IMR-90 (cell line): ENCODE data around the gene TTC19. TPM values are rescaled to one million over a fixed set of nuclear protein-coding genes. Genes with fewer than 3 reads are reported as not detected.

Experiments
- ATAC-seq: fragments of 200-7000 bp; cut with Tn5 transposase; 2 replicates; pipeline ENCODE4 v1.9.1; 2020; ENCODE audit warnings: low read depth, mild to moderate bottlenecking, moderate library complexity
- BruUV-seq: library from RNA; stranded (reverse); fragments of 400-500 nt; replicated peaks from 2 replicates; lab custom pipeline; 2021; lab: Mats Ljungman, UMichigan
- CTCF ChIA-PET: fragments of 300-600 bp; formaldehyde crosslinking; extraction: SDS; loops from one replicate; lab custom pipeline; 2021; ENCODE audit warnings: antibody characterized with exemption; lab: Yijun Ruan, JAX
- POLR2A ChIA-PET: fragments of 300-600 bp; sonication (Branson Sonifier 250); formaldehyde crosslinking; loops from one replicate; lab custom pipeline; 2022; ENCODE audit warnings: antibody characterized with exemption; ENCODE audit not compliant: unreplicated experiment; lab: Charles Lee
- DNase-seq: peaks from one replicate; pipeline ENCODE4 v3.0.0; 2013
- H2AFZ ChIP-seq: replicated peaks from 2 replicates; pipeline ENCODE3; 2013; ENCODE audit warnings: low read length, mild to moderate bottlenecking; ENCODE audit not compliant: poor library complexity
- H2AK5ac ChIP-seq: 2 replicates; pipeline ENCODE4 v1.6.1; 2013; ENCODE audit warnings: low read depth, low read length, inconsistent platforms
- H2AK9ac ChIP-seq: replicated peaks from 2 replicates; pipeline ENCODE3; 2013; ENCODE audit warnings: mild to moderate bottlenecking, low read depth, low read length, moderate library complexity; ENCODE audit not compliant: poor library complexity
- H2BK120ac ChIP-seq: 2 replicates; pipeline ENCODE4 v1.6.1; 2013; ENCODE audit warnings: low read depth, low read length, inconsistent platforms
- H2BK15ac ChIP-seq: 3 replicates; pipeline ENCODE4 v1.6.1; 2013; ENCODE audit warnings: low read depth, low read length, inconsistent platforms
- H2BK20ac ChIP-seq: 2 replicates; pipeline ENCODE4 v1.6.1; 2013; ENCODE audit warnings: low read depth, mild to moderate bottlenecking, inconsistent platforms, low read length, moderate library complexity
- H2BK5ac ChIP-seq: 2 replicates; pipeline ENCODE4 v1.6.1; 2013; ENCODE audit warnings: mild to moderate bottlenecking, low read depth, low read length, inconsistent platforms; ENCODE audit not compliant: poor library complexity, severe bottlenecking
- H3K14ac ChIP-seq: replicated peaks from 2 replicates; pipeline ENCODE4 v1.6.1; 2013; ENCODE audit warnings: low read depth, low read length, inconsistent platforms
- H3K18ac ChIP-seq: 2 replicates; pipeline ENCODE4 v1.6.1; 2013; ENCODE audit warnings: low read depth, low read length, control low read depth
- H3K23ac ChIP-seq: 2 replicates; pipeline ENCODE4 v1.6.1; 2013; ENCODE audit warnings: low read depth, low read length, inconsistent platforms
- H3K27ac ChIP-seq: 2 replicates; pipeline ENCODE4 v1.5.1; 2013; ENCODE audit warnings: mild to moderate bottlenecking, control low read depth, low read length; ENCODE audit not compliant: insufficient read depth
- H3K27me3 ChIP-seq: 2 replicates; pipeline ENCODE4 v1.6.1; 2013; ENCODE audit warnings: low read length; ENCODE audit not compliant: control insufficient read depth, insufficient read depth
- H3K36me3 ChIP-seq: 2 replicates; pipeline ENCODE4 v1.6.1; 2013; ENCODE audit warnings: low read length, mixed read lengths; ENCODE audit not compliant: control insufficient read depth, insufficient read depth
- H3K4ac ChIP-seq: 2 replicates; pipeline ENCODE4 v1.6.1; 2013; ENCODE audit warnings: low read depth, low read length, inconsistent platforms
- H3K4me1 ChIP-seq: 2 replicates; pipeline ENCODE4 v1.6.1; 2013; ENCODE audit warnings: low read length, mixed read lengths; ENCODE audit not compliant: control insufficient read depth, insufficient read depth
- H3K4me2 ChIP-seq: 2 replicates; pipeline ENCODE4 v1.6.1; 2013; ENCODE audit warnings: low read depth, mild to moderate bottlenecking, control low read depth, low read length, moderate library complexity
- H3K4me3 ChIP-seq: 2 replicates; pipeline ENCODE4 v1.5.1; 2013; ENCODE audit warnings: low read depth, mild to moderate bottlenecking, control low read depth, low read length, moderate library complexity; ENCODE audit not compliant: insufficient read depth
- H3K56ac ChIP-seq: 2 replicates; pipeline ENCODE4 v1.6.1; 2013; ENCODE audit warnings: low read length, inconsistent platforms; ENCODE audit not compliant: insufficient read depth; ENCODE audit errors: extremely low read depth
- H3K79me1 ChIP-seq, 2 experiments: 2 replicates each; pipeline ENCODE4 v1.6.1; 2013; ENCODE audit warnings: low read length in 2 of 2, inconsistent platforms in 1 of 2, low read depth in 1 of 2
- H3K9ac ChIP-seq: 2 replicates; pipeline ENCODE4 v1.6.1; 2013; ENCODE audit warnings: low read depth, low read length, control low read depth
- H3K9me1 ChIP-seq: 2 replicates; pipeline ENCODE4 v1.6.1; 2013; ENCODE audit warnings: low read length, inconsistent platforms; ENCODE audit not compliant: insufficient read depth
- H3K9me3 ChIP-seq: 2 replicates; pipeline ENCODE4 v1.6.1; 2013; ENCODE audit warnings: low read length; ENCODE audit not compliant: control insufficient read depth, insufficient read depth
- H4K20me1 ChIP-seq: 2 replicates; pipeline ENCODE4 v1.6.1; 2013; ENCODE audit warnings: low read length, inconsistent platforms; ENCODE audit not compliant: insufficient read depth
- H4K5ac ChIP-seq: 2 replicates; pipeline ENCODE4 v1.6.1; 2013; ENCODE audit warnings: mild to moderate bottlenecking, low read depth, low read length, control low read depth
- H4K8ac ChIP-seq, 2 experiments: 2 replicates each; pipeline ENCODE4 v1.6.1; 2013; ENCODE audit warnings: low read depth in 2 of 2, low read length in 2 of 2, control low read depth in 1 of 2, inconsistent platforms in 1 of 2
- H4K91ac ChIP-seq: 2 replicates; pipeline ENCODE4 v1.6.1; 2013; ENCODE audit warnings: low read depth, low read length, inconsistent platforms; ENCODE audit not compliant: insufficient read depth
- BHLHE40 ChIP-seq: fragments of 150-350 bp; IDR thresholded peaks from 2 replicates; pipeline ENCODE4 v1.6.1; 2016; ENCODE audit warnings: mild to moderate bottlenecking, low read depth, low read length
- CEBPB ChIP-seq: IDR thresholded peaks from 2 replicates; pipeline ENCODE4 v1.6.1; 2012; ENCODE audit warnings: low read depth, low read length, improper control_type of control experiment
- CHD1 ChIP-seq: IDR thresholded peaks from 2 replicates; pipeline ENCODE4 v1.6.1; 2012; ENCODE audit warnings: low read depth, low read length, improper control_type of control experiment
- FOS ChIP-seq: fragments of 150-350 bp; IDR thresholded peaks from 2 replicates; pipeline ENCODE4 v1.6.1; 2016; ENCODE audit warnings: low read depth, low read length
- MAZ ChIP-seq: IDR thresholded peaks from 2 replicates; pipeline ENCODE4 v1.6.1; 2012; ENCODE audit warnings: low read depth, mild to moderate bottlenecking, low read length, improper control_type of control experiment, moderate library complexity, borderline replicate concordance
- NFE2L2 ChIP-seq: fragments of 150-350 bp; IDR thresholded peaks from 2 replicates; pipeline ENCODE4 v1.6.1; 2016; ENCODE audit warnings: low read depth, mild to moderate bottlenecking, low read length
- POLR2A ChIP-seq: IDR thresholded peaks from 2 replicates; pipeline ENCODE4 v1.6.1; 2012; ENCODE audit warnings: mild to moderate bottlenecking, low read depth, low read length
- RFX5 ChIP-seq: IDR thresholded peaks from 2 replicates; pipeline ENCODE4 v1.8.0; 2012; ENCODE audit warnings: low read depth, mild to moderate bottlenecking, low read length, moderate library complexity
- SMC3 ChIP-seq: fragments of 150-350 bp; IDR thresholded peaks from 2 replicates; pipeline ENCODE4 v1.6.1; 2016; ENCODE audit warnings: low read depth, mild to moderate bottlenecking, antibody characterized with exemption, low read length, moderate library complexity
- WGBS, 2 experiments: methylation state at CpG; one replicate each; pipeline versions ENCODE4 v1.1.5 to v1.1.7; 2013; ENCODE audit warnings: missing lambda C conversion rate in 2 of 2; ENCODE audit not compliant: insufficient read length in 1 of 2; ENCODE audit errors: extremely low coverage in 2 of 2; 5-methylcytosine and 5-hydroxymethylcytosine counted together
- dilution Hi-C: fragments of 300-500 bp; cut with HindIII; formaldehyde crosslinking; loops from one replicate; pipeline ENCODE4 v1.14.3; 2018; ENCODE audit warnings: low sequenced_read_pairs; ENCODE audit not compliant: unreplicated experiment
- in situ Hi-C: fragments of 300-500 bp; cut with MboI; formaldehyde crosslinking; loops from 3 replicates; pipeline ENCODE4 v1.14.3; 2019; ENCODE audit warnings: low sequenced_read_pairs, inconsistent platforms, mixed read lengths
- intact Hi-C: fragments of 100-400 bp; cut with micrococcal nuclease; formaldehyde crosslinking; loops from 2 replicates; pipeline ENCODE4 v1.10.0; 2022
- polyA plus RNA-seq, 3 experiments: library from polyadenylated mRNA; depleted of rRNA; stranded (reverse); fragments of >200 nt; gene quantifications; 2 replicates each; pipeline ENCODE4 v1.2.3, GENCODE V29; 2012; ENCODE audit warnings: low replicate concordance in 1 of 3
- total RNA-seq: library from RNA; depleted of rRNA; stranded (reverse); fragments of >200 nt; gene quantifications from 2 replicates; pipeline ENCODE4 v1.2.3, GENCODE V29; 2012
- TF ChIP-seq, protein P1 (sequence below): fragments of 150-350 bp; IDR thresholded peaks from 2 replicates; pipeline ENCODE4 v1.6.1; 2016; ENCODE audit warnings: low read depth, mild to moderate bottlenecking, low read length, moderate library complexity, borderline replicate concordance
- TF ChIP-seq, protein P2 (sequence below): fragments of 150-350 bp; IDR thresholded peaks from 2 replicates; pipeline ENCODE4 v1.6.1; 2017; ENCODE audit warnings: mild to moderate bottlenecking, antibody characterized with exemption, low read length, low read depth
- TF ChIP-seq, protein P3 (sequence below): conservative IDR thresholded peaks from 2 replicates; pipeline ENCODE4 v1.5.1; 2012; ENCODE audit warnings: mild to moderate bottlenecking, low read depth, low read length, improper control_type of control experiment

TTC19 gene
- total and polyA plus RNA-seq, 2 of the 4 experiments (the other 2 are of a cell fraction), result 8.3 to 12.9 TPM

DNA sequence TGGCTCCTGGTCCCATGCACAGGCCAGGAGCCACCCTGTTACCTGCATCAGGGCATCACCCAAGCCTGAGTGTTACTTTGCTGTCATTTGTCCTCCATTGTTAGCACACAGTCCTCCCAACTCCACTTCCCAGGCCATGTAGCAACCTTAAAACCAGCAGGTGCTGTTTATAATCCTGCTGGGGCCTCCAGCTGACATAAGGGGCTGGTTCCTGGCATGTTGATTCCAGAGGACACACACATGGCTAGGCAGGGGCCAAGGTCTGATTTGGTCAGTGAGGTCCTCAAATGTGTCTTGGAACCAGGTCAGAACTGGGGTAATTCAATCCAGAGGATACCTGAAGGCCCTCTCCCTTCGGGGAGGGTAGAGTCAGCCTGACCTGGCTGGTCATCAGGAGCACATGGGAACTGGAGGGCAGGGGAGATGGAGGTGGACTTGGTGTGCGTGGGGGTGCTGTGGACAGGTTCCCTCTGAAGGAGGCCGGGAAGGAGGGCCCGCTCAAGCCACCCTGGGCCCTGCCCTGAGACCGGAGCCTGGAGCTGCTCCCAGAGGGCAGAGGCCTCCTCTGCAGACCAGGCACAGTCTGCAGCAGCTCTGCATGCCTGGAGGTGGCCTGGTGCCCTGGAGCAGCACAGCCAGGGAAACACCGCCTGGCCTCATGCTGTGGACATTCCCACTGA lies 48.1 kb upstream of the TTC19 start:
- CTCF ChIA-PET, result no interaction called here

More for the DNA sequence above, 48.1 kb upstream of the TTC19 start:
- Histone ChIP-seq H3K4me2 (no peak overlapping the region), H4K20me1 (no peaks in the 10 kb centered on the region), H3K9me1 (peaks cover 16% of the 10 kb centered on the region; the same call in 1 of the 2 replicates), H2BK15ac (0 out of 3 replicates have a peak overlapping the region, but pooled peaks have one; percentile 34), H2AFZ (no peak overlapping the region), H4K5ac (no peak overlapping the region), H3K14ac (no peak overlapping the region), H3K4me3 (no peak overlapping the region), H3K56ac (no peak overlapping the region), H3K4me1 (peaks cover 18% of the 10 kb centered on the region), H3K23ac (no peak overlapping the region), H3K36me3 (0 out of 2 replicates have a peak, but pooled peaks cover 2% of the 10 kb centered on the region), H3K9me3 (no peaks in the 10 kb centered on the region), H2BK5ac (no peak overlapping the region), H2BK120ac (no peak overlapping the region), H3K27ac (no peak overlapping the region), H2AK9ac (no peak overlapping the region), H2AK5ac (no peak overlapping the region), H4K8ac (no peak overlapping the region), H2BK20ac (no peak overlapping the region), H4K91ac (no peak overlapping the region), H3K9ac (no peak overlapping the region), H3K4ac (no peak overlapping the region; the same call in 1 of the 2 replicates), H3K27me3 (no peaks in the 10 kb centered on the region), H3K79me1 (peaks cover 24 to 42% of the 10 kb centered on the region in 2 experiments), H3K18ac (no peak overlapping the region)
- BruUV-seq, result no TSS peak
- POLR2A ChIA-PET, result no interaction called here
- intact Hi-C loops, result no loop called here
- dilution Hi-C loops, result no loop called here
- in situ Hi-C loops, result loop anchor here (25.0 kb wide), 1 partner anchor 689 kb away; the partner anchor contains the start of gene PMP22
- no peak for TF ChIP-seq POLR2A
- no peak for TF ChIP-seq CEBPB
- TF ChIP-seq, protein P1, sequence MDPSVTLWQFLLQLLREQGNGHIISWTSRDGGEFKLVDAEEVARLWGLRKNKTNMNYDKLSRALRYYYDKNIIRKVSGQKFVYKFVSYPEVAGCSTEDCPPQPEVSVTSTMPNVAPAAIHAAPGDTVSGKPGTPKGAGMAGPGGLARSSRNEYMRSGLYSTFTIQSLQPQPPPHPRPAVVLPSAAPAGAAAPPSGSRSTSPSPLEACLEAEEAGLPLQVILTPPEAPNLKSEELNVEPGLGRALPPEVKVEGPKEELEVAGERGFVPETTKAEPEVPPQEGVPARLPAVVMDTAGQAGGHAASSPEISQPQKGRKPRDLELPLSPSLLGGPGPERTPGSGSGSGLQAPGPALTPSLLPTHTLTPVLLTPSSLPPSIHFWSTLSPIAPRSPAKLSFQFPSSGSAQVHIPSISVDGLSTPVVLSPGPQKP, result no peak
- TF ChIP-seq, protein P2, sequence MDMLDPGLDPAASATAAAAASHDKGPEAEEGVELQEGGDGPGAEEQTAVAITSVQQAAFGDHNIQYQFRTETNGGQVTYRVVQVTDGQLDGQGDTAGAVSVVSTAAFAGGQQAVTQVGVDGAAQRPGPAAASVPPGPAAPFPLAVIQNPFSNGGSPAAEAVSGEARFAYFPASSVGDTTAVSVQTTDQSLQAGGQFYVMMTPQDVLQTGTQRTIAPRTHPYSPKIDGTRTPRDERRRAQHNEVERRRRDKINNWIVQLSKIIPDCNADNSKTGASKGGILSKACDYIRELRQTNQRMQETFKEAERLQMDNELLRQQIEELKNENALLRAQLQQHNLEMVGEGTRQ, result no peak
- TF ChIP-seq, protein P3, sequence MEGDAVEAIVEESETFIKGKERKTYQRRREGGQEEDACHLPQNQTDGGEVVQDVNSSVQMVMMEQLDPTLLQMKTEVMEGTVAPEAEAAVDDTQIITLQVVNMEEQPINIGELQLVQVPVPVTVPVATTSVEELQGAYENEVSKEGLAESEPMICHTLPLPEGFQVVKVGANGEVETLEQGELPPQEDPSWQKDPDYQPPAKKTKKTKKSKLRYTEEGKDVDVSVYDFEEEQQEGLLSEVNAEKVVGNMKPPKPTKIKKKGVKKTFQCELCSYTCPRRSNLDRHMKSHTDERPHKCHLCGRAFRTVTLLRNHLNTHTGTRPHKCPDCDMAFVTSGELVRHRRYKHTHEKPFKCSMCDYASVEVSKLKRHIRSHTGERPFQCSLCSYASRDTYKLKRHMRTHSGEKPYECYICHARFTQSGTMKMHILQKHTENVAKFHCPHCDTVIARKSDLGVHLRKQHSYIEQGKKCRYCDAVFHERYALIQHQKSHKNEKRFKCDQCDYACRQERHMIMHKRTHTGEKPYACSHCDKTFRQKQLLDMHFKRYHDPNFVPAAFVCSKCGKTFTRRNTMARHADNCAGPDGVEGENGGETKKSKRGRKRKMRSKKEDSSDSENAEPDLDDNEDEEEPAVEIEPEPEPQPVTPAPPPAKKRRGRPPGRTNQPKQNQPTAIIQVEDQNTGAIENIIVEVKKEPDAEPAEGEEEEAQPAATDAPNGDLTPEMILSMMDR, result no peak
- TF ChIP-seq SMC3, result no peak
- TF ChIP-seq NFE2L2, result no peak
- no peak for TF ChIP-seq FOS
- TF ChIP-seq BHLHE40, result no peak
- no peak for TF ChIP-seq RFX5
- no peak for TF ChIP-seq MAZ
- no peak for TF ChIP-seq CHD1
- ATAC-seq (no peak), DNase-seq (no peak)
- WGBS, 2 experiments, result 96% methylated on average over 4 of the region's 6 CpGs; no CpG with 5 or more reads in 1 of the 2 experiments
